Stimulated activated CD4-positive, alpha-beta T cell treated with anti-CD3 and anti-CD28 coated beads, Interleukin-15, amount 100 ng/mL, for 48 hours (primary cell): ENCODE results near the gene GALNS.

Experiments
- DNase-seq, 2 donors: peaks; one replicate each; pipeline ENCODE4 v3.0.0-alpha.2; 2020; ENCODE audit warnings: low read depth in 2 of 2

Gene GALNS

GRCh38 chr16:88816736-88817535, 39.8 kb downstream of the GALNS start:
- DNase-seq: no peak

GRCh38 chr16:88815901-88816589, 40.7 kb downstream of the GALNS start:
- peak in 1 of 2 donors; percentile 57 for DNase-seq

- no peak for DNase-seq
Observed at GRCh38 chr16:88815227-88815626, 41.5 kb downstream of the GALNS start.

- no peak for DNase-seq
Observed at GRCh38 chr16:88814144-88814502, 42.6 kb downstream of the GALNS start.

- DNase-seq: no peak
Observed at GRCh38 chr16:88813269-88814143, 43.2 kb downstream of the GALNS start.

GRCh38 chr16:88812513-88813268, 44.1 kb downstream of the GALNS start:
- no peak for DNase-seq

GRCh38 chr16:88811769-88812512, 44.8 kb downstream of the GALNS start, which contains the start of gene APRT:
APRT (minus strand) TSS chr16:88811928; CDS start chr16:88811899, 29 bp downstream.
- DNase-seq: peak; percentile 93 to 97

- no peak for DNase-seq
Observed at GRCh38 chr16:88810912-88811768, 45.6 kb downstream of the GALNS start.

GRCh38 chr16:88810166-88810911, 46.4 kb downstream of the GALNS start:
- DNase-seq: no peak

- DNase-seq: no peak
Observed at GRCh38 chr16:88809676-88810165, 47.0 kb downstream of the GALNS start.

GRCh38 chr16:88809068-88809675, 47.6 kb downstream of the GALNS start:
- DNase-seq: no peak

- no peak for DNase-seq
Observed at GRCh38 chr16:88807626-88808453, 48.9 kb downstream of the GALNS start.

- no peak for DNase-seq
Observed at GRCh38 chr16:88807142-88807625, 49.6 kb downstream of the GALNS start.

- no peak for DNase-seq
Observed at GRCh38 chr16:88806491-88807111, 50.1 kb downstream of the GALNS start.

GRCh38 chr16:88805887-88806393, 50.8 kb downstream of the GALNS start:
- DNase-seq: no peak

- DNase-seq: no peak
Observed at GRCh38 chr16:88805340-88805715, 51.4 kb downstream of the GALNS start.
